ENCODE measurements around the gene CWC27. TPM values are rescaled to one million over a fixed set of nuclear protein-coding genes. Genes with fewer than 3 reads are reported as not detected.

The CWC27 gene
- total RNA-seq, 2 donors from 2014 or later: 8.5 to 12.5 TPM

- Histone ChIP-seq H3K27ac (no peak overlapping the region), H3K36me3 (no peaks in the 10 kb centered on the region), H3K9me3 (no peaks in the 10 kb centered on the region), H3K27me3 (replicated peaks; ENCODE audit: insufficient read depth) (no peaks in the 10 kb centered on the region), H3K4me3 (no peak overlapping the region), H3K4me1 (replicated peaks) (no peaks in the 10 kb centered on the region)
- no peak for DNase-seq (ENCODE audit: low spot score)
- intact Hi-C loops (cut with DNase I): no loop called here
- TF ChIP-seq POLR2AphosphoS5 (IDR thresholded peaks at IDR 0.05) (no peak), POLR2A (IDR thresholded peaks at IDR 0.05) (no peak), CTCF (IDR thresholded peaks at IDR 0.05) (no peak)
Observed at GRCh38 chr5:64972591-64972990, 203.9 kb downstream of the CWC27 start.

GRCh38 chr5:64973215-64973614 lies 204.5 kb downstream of the CWC27 start:
- Histone ChIP-seq H3K27me3 (replicated peaks; ENCODE audit: insufficient read depth) (no peaks in the 10 kb centered on the region), H3K9me3 (no peaks in the 10 kb centered on the region), H3K4me1 (replicated peaks) (no peaks in the 10 kb centered on the region), H3K36me3 (no peaks in the 10 kb centered on the region), H3K27ac (no peak overlapping the region), H3K4me3 (no peak overlapping the region)
- TF ChIP-seq POLR2AphosphoS5 (IDR thresholded peaks at IDR 0.05): no peak
- intact Hi-C loops (cut with DNase I): no loop called here
- WGBS: 85% methylated on average over 2 of the region's 2 CpGs
- no peak for DNase-seq (ENCODE audit: low spot score)

- H3K4me1 ChIP-seq (replicated peaks): no peaks in the 10 kb centered on the region
- no peaks in the 10 kb centered on the region for H3K27me3 ChIP-seq (replicated peaks; ENCODE audit: insufficient read depth)
- no peaks in the 10 kb centered on the region for H3K36me3 ChIP-seq
- no peaks in the 10 kb centered on the region for H3K9me3 ChIP-seq
- TF ChIP-seq POLR2AphosphoS5 (IDR thresholded peaks at IDR 0.05): no peak
- TF ChIP-seq CTCF (IDR thresholded peaks at IDR 0.05): no peak
- TF ChIP-seq POLR2A (IDR thresholded peaks at IDR 0.05): no peak
- no peak overlapping the region for H3K4me3 ChIP-seq
- intact Hi-C loops (cut with DNase I): no loop called here
- DNase-seq (ENCODE audit: low spot score): no peak
- 88% methylated on average over 1 of the region's 1 CpG for WGBS
- H3K27ac ChIP-seq: no peak overlapping the region
Observed at GRCh38 chr5:64977779-64978178, 209.0 kb downstream of the CWC27 start.

- no peaks in the 10 kb centered on the region for H3K4me1 ChIP-seq (replicated peaks)
- DNase-seq (ENCODE audit: low spot score): no peak
- H3K4me3 ChIP-seq: no peak overlapping the region
- H3K27me3 ChIP-seq (replicated peaks; ENCODE audit: insufficient read depth): no peaks in the 10 kb centered on the region
- intact Hi-C loops (cut with DNase I): no loop called here
- no peak overlapping the region for H3K27ac ChIP-seq
- H3K36me3 ChIP-seq: no peaks in the 10 kb centered on the region
- TF ChIP-seq CTCF (IDR thresholded peaks at IDR 0.05): no peak
- TF ChIP-seq POLR2A (IDR thresholded peaks at IDR 0.05): no peak
- TF ChIP-seq POLR2AphosphoS5 (IDR thresholded peaks at IDR 0.05): no peak
- 47% methylated on average over 2 of the region's 2 CpGs for WGBS
- no peaks in the 10 kb centered on the region for H3K9me3 ChIP-seq
Observed at GRCh38 chr5:64978546-64978945, 209.8 kb downstream of the CWC27 start.

- WGBS: 73% methylated on average over 3 of the region's 3 CpGs
- Histone ChIP-seq H3K27me3 (replicated peaks; ENCODE audit: insufficient read depth) (no peaks in the 10 kb centered on the region), H3K4me3 (no peak overlapping the region), H3K27ac (no peak overlapping the region), H3K9me3 (no peaks in the 10 kb centered on the region), H3K36me3 (no peaks in the 10 kb centered on the region), H3K4me1 (replicated peaks) (no peaks in the 10 kb centered on the region)
- no peak for TF ChIP-seq POLR2AphosphoS5 (IDR thresholded peaks at IDR 0.05)
- TF ChIP-seq POLR2A (IDR thresholded peaks at IDR 0.05): no peak
- no peak for TF ChIP-seq CTCF (IDR thresholded peaks at IDR 0.05)
- no peak for DNase-seq (ENCODE audit: low spot score)
- intact Hi-C loops (cut with DNase I): no loop called here
Observed at GRCh38 chr5:64979531-64979930, 210.8 kb downstream of the CWC27 start.
